Ascending aorta (tissue), 2 donors: ENCODE results near the gene ENTPD8. TPM values are rescaled to one million over a fixed set of nuclear protein-coding genes. Genes with fewer than 3 reads are reported as not detected.

Experiments used
- DNase-seq, 2 donors: peaks; one replicate each; pipeline ENCODE4 v3.0.0-alpha.2; 2019; ENCODE audit warnings: low spot score in 2 of 2
- H3K27ac ChIP-seq, 2 donors: fragments of 200-600 bp; sonication (generic); one replicate each; pipeline ENCODE4 v1.5.1; 2016 to 2017; ENCODE audit warnings: mild to moderate bottlenecking in 1 of 2
- H3K27me3 ChIP-seq: fragments of 200-600 bp; sonication (generic); one replicate; pipeline ENCODE4 v1.5.1; 2017
- H3K36me3 ChIP-seq, 2 donors: fragments of 200-600 bp; sonication (generic); one replicate each; pipeline ENCODE4 v1.5.1; 2016
- H3K4me1 ChIP-seq, 2 donors: fragments of 200-600 bp; sonication (generic); one replicate each; pipeline ENCODE4 v1.5.1; 2016 to 2017; ENCODE audit warnings: mild to moderate bottlenecking in 1 of 2
- H3K4me3 ChIP-seq, 2 donors: fragments of 200-600 bp; sonication (generic); one replicate each; pipeline ENCODE4 v1.5.1; 2016 to 2017; ENCODE audit warnings: mild to moderate bottlenecking in 1 of 2
- H3K9me3 ChIP-seq, 2 donors: fragments of 200-600 bp; sonication (generic); one replicate each; pipeline ENCODE4 v1.5.1; 2016
- CTCF ChIP-seq, 3 experiments: fragments of 200-600 bp in 2 of 3; fragments of 450-650 bp in 1 of 3; sonication (generic) in 2 of 3; IDR thresholded peaks; one replicate each; pipeline ENCODE4 v1.5.1; 2016 to 2019; ENCODE audit warnings: antibody characterized with exemption in 3 of 3, mild to moderate bottlenecking in 1 of 3, moderate library complexity in 1 of 3
- intact Hi-C: fragments of 100-400 bp; cut with DNase I; formaldehyde crosslinking; loops from one replicate; pipeline ENCODE4 v1.15.1; 2023
- total RNA-seq: library from RNA; depleted of rRNA; stranded (reverse); fragments of >200 nt; gene quantifications from one replicate; pipeline ENCODE4 v1.1.0, GENCODE V29; 2016

ENTPD8 gene
- total RNA-seq, 1 donor from 2014 or later, result not detected

- intact Hi-C loops, result no loop called here
- no peak for TF ChIP-seq CTCF (IDR thresholded peaks at IDR 0.05)
- Histone ChIP-seq H3K27ac (no peak overlapping the region), H3K9me3 (no peaks in the 10 kb centered on the region), H3K4me3 (no peak overlapping the region), H3K4me1 (no peaks in the 10 kb centered on the region), H3K36me3 (peaks cover 0 to 21% of the 10 kb centered on the region in 2 donors), H3K27me3 (no peaks in the 10 kb centered on the region)
- no peak for DNase-seq
These were observed 45.5 kb downstream of the ENTPD8 start for GRCh38 chr9:137395666-137396010.

- H3K27ac ChIP-seq, result no peak overlapping the region
- TF ChIP-seq CTCF (IDR thresholded peaks at IDR 0.05), result no peak
- no peak for DNase-seq
- H3K4me1 ChIP-seq, result no peaks in the 10 kb centered on the region
- H3K4me3 ChIP-seq, result no peak overlapping the region
- H3K9me3 ChIP-seq, result no peaks in the 10 kb centered on the region
- no peaks in the 10 kb centered on the region for H3K27me3 ChIP-seq
- peaks cover 0 to 21% of the 10 kb centered on the region in 2 donors for H3K36me3 ChIP-seq
- intact Hi-C loops, result no loop called here
These were observed 46.1 kb downstream of the ENTPD8 start for GRCh38 chr9:137394866-137395665.

GRCh38 chr9:137393176-137394150, 47.7 kb downstream of the ENTPD8 start:
- Histone ChIP-seq H3K27me3 (no peaks in the 10 kb centered on the region), H3K4me1 (no peaks in the 10 kb centered on the region), H3K36me3 (peaks cover 0 to 27% of the 10 kb centered on the region in 2 donors), H3K4me3 (no peak overlapping the region), H3K27ac (no peak overlapping the region), H3K9me3 (no peaks in the 10 kb centered on the region)
- no peak for TF ChIP-seq CTCF (IDR thresholded peaks at IDR 0.05)
- DNase-seq, result no peak
- intact Hi-C loops, result no loop called here

GRCh38 chr9:137392232-137393007, 48.7 kb downstream of the ENTPD8 start:
- Histone ChIP-seq H3K4me3 (no peak overlapping the region), H3K27me3 (no peaks in the 10 kb centered on the region), H3K27ac (no peak overlapping the region), H3K9me3 (no peaks in the 10 kb centered on the region), H3K36me3 (peaks cover 0 to 22% of the 10 kb centered on the region in 2 donors), H3K4me1 (no peaks in the 10 kb centered on the region)
- DNase-seq, result no peak
- no peak for TF ChIP-seq CTCF (IDR thresholded peaks at IDR 0.05)
- intact Hi-C loops, result no loop called here

GRCh38 chr9:137391411-137391754, 49.8 kb downstream of the ENTPD8 start:
- H3K4me1 ChIP-seq, result no peaks in the 10 kb centered on the region
- H3K36me3 ChIP-seq, result peaks cover 0 to 20% of the 10 kb centered on the region in 2 donors
- peak overlapping the region in 1 of 2 donors; percentile 61 for H3K27ac ChIP-seq
- intact Hi-C loops, result no loop called here
- DNase-seq, result no peak
- TF ChIP-seq CTCF (IDR thresholded peaks at IDR 0.05), result no peak
- H3K4me3 ChIP-seq, result no peak overlapping the region
- no peaks in the 10 kb centered on the region for H3K27me3 ChIP-seq
- no peaks in the 10 kb centered on the region for H3K9me3 ChIP-seq
